Activated T-helper 1 cell treated with anti-CD3 and anti-CD28 coated beads, Interleukin-12 subunit alpha, Interleukin-12 subunit beta, Interleukin-2, Interleukin-4 antibody, amounts not matched to agents 30 ng/mL and 10 ng/mL and 1 ng/mL, durations not matched to agents 14 hours and 24 hours and 36 hours (primary cell): ENCODE measurements around the gene ZNF580. TPM values are rescaled to one million over a fixed set of nuclear protein-coding genes. Genes with fewer than 3 reads are reported as not detected.
A peak's percentile ranks its signal among the peaks of the same experiment; 100 is the strongest.

Experiments
- DNase-seq: peaks from one replicate; pipeline ENCODE4 v3.0.0; 2021; ENCODE audit warnings: low spot score
- H3K27ac Mint-ChIP-seq: one replicate; pipeline ENCODE4 v1.8.0; 2021; ENCODE audit warnings: mild to moderate bottlenecking, mixed read lengths
- H3K27me3 Mint-ChIP-seq: one replicate; pipeline ENCODE4 v1.8.0; 2022; ENCODE audit warnings: mild to moderate bottlenecking, moderate library complexity, mixed read lengths; ENCODE audit not compliant: insufficient read depth
- H3K36me3 Mint-ChIP-seq: one replicate; pipeline ENCODE4 v1.8.0; 2021; ENCODE audit warnings: low read depth, mixed read lengths
- H3K4me1 Mint-ChIP-seq: one replicate; pipeline ENCODE4 v1.8.0; 2021; ENCODE audit warnings: low read depth, mixed read lengths
- H3K4me3 Mint-ChIP-seq: one replicate; pipeline ENCODE4 v1.8.0; 2021; ENCODE audit warnings: mild to moderate bottlenecking, moderate library complexity, mixed read lengths
- H3K9me3 Mint-ChIP-seq: one replicate; pipeline ENCODE4 v1.8.0; 2021; ENCODE audit warnings: mixed read lengths
- intact Hi-C: fragments of 100-400 bp; cut with micrococcal nuclease; formaldehyde crosslinking; loops from one replicate; pipeline ENCODE4 v1.15.1; 2024
- total RNA-seq: library from RNA; stranded (reverse); gene quantifications from 2 replicates; pipeline ENCODE4 v1.2.3, GENCODE V29; 2022

Gene ZNF580
- 39.8 and 40.4 TPM in 2 replicates for total RNA-seq

- H3K27ac Mint-ChIP-seq, result peak within 1 kb of the TSS; percentile 99
- peaks cover 41% of the 10 kb centered on the region for H3K36me3 Mint-ChIP-seq
- intact Hi-C loops, result loop anchor here (2.0 to 10.0 kb wide), 6 partner anchors 14 to 1176 kb away; partner anchors contain the start of genes KMT5C, LENG9, PPP6R1 and UBE2S
- no peaks in the 10 kb centered on the region for H3K27me3 Mint-ChIP-seq
- H3K4me3 Mint-ChIP-seq, result peak within 1 kb of the TSS; percentile 100
- no peaks in the 10 kb centered on the region for H3K9me3 Mint-ChIP-seq
- peak; percentile 60 for DNase-seq
- peaks cover 57% of the 10 kb centered on the region for H3K4me1 Mint-ChIP-seq
Measured at GRCh38 chr19:55640577-55641425, at the start of gene ZNF580. ZNF580 (plus strand) TSS chr19:55641002; CDS start chr19:55642509, 1,507 bp downstream.

- no peak overlapping the region for H3K4me3 Mint-ChIP-seq
- intact Hi-C loops, result no loop called here
- peaks cover 26% of the 10 kb centered on the region for H3K36me3 Mint-ChIP-seq
- H3K27me3 Mint-ChIP-seq, result peaks cover 5% of the 10 kb centered on the region
- DNase-seq, result no peak
- H3K9me3 Mint-ChIP-seq, result no peaks in the 10 kb centered on the region
- H3K27ac Mint-ChIP-seq, result no peak overlapping the region
- peaks cover 7% of the 10 kb centered on the region for H3K4me1 Mint-ChIP-seq
Measured at GRCh38 chr19:55591555-55591954, 49.2 kb upstream of the ZNF580 start.

GRCh38 chr19:55592391-55593090 lies 48.3 kb upstream of the ZNF580 start:
- Mint-ChIP-seq H3K27me3 (no peaks in the 10 kb centered on the region), H3K27ac (no peak overlapping the region), H3K4me3 (no peak overlapping the region), H3K4me1 (peaks cover under 1% of the 10 kb centered on the region), H3K36me3 (peaks cover 31% of the 10 kb centered on the region), H3K9me3 (no peaks in the 10 kb centered on the region)
- no peak for DNase-seq
- intact Hi-C loops, result no loop called here

GRCh38 chr19:55593096-55593772 lies 47.6 kb upstream of the ZNF580 start:
- no peaks in the 10 kb centered on the region for H3K27me3 Mint-ChIP-seq
- no peak overlapping the region for H3K27ac Mint-ChIP-seq
- no peak for DNase-seq
- peaks cover 31% of the 10 kb centered on the region for H3K36me3 Mint-ChIP-seq
- H3K4me1 Mint-ChIP-seq, result no peaks in the 10 kb centered on the region
- no peaks in the 10 kb centered on the region for H3K9me3 Mint-ChIP-seq
- intact Hi-C loops, result no loop called here
- no peak overlapping the region for H3K4me3 Mint-ChIP-seq

GRCh38 chr19:55594996-55595545 lies 45.7 kb upstream of the ZNF580 start:
- Mint-ChIP-seq H3K4me1 (peaks cover 7% of the 10 kb centered on the region), H3K27me3 (no peaks in the 10 kb centered on the region), H3K27ac (no peak overlapping the region), H3K4me3 (no peak overlapping the region), H3K9me3 (no peaks in the 10 kb centered on the region), H3K36me3 (peaks cover 35% of the 10 kb centered on the region)
- no peak for DNase-seq
- intact Hi-C loops, result loop anchor here (5.0 kb wide), 1 partner anchor 1728 kb away; the partner anchor contains the start of gene MYADM

GRCh38 chr19:55596304-55596703 lies 44.5 kb upstream of the ZNF580 start:
- Mint-ChIP-seq H3K27ac (peak overlapping the region; percentile 38), H3K9me3 (no peaks in the 10 kb centered on the region), H3K27me3 (no peaks in the 10 kb centered on the region), H3K4me3 (no peak overlapping the region), H3K36me3 (peaks cover 33% of the 10 kb centered on the region), H3K4me1 (peaks cover 11% of the 10 kb centered on the region)
- intact Hi-C loops, result loop anchor here (5.0 kb wide), 1 partner anchor 1729 kb away; the partner anchor contains the start of gene MYADM
- no peak for DNase-seq

GRCh38 chr19:55597501-55597921 lies 43.3 kb upstream of the ZNF580 start:
- no peak overlapping the region for H3K4me3 Mint-ChIP-seq
- intact Hi-C loops, result loop anchor here (5.0 kb wide), 1 partner anchor 1730 kb away; the partner anchor contains the start of gene MYADM
- no peak for DNase-seq
- no peaks in the 10 kb centered on the region for H3K9me3 Mint-ChIP-seq
- H3K4me1 Mint-ChIP-seq, result peaks cover 17% of the 10 kb centered on the region
- no peak overlapping the region for H3K27ac Mint-ChIP-seq
- H3K27me3 Mint-ChIP-seq, result no peaks in the 10 kb centered on the region
- H3K36me3 Mint-ChIP-seq, result peaks cover 29% of the 10 kb centered on the region

- intact Hi-C loops, result loop anchor here (5.0 kb wide), 1 partner anchor 1731 kb away; the partner anchor contains the start of gene MYADM
- peak overlapping the region; percentile 5 for H3K27ac Mint-ChIP-seq
Measured at GRCh38 chr19:55598034-55598433, 42.8 kb upstream of the ZNF580 start.

GRCh38 chr19:55598719-55599467 lies 41.9 kb upstream of the ZNF580 start:
- peak overlapping the region; percentile 93 for H3K4me3 Mint-ChIP-seq
- H3K4me1 Mint-ChIP-seq, result peaks cover 24% of the 10 kb centered on the region
- no peaks in the 10 kb centered on the region for H3K27me3 Mint-ChIP-seq
- H3K9me3 Mint-ChIP-seq, result no peaks in the 10 kb centered on the region
- intact Hi-C loops, result loop anchor here (1.0 to 5.0 kb wide), 15 partner anchors 12 to 1732 kb away; partner anchors contain the start of genes HSPBP1, ISOC2, KMT5C and MYADM
- H3K36me3 Mint-ChIP-seq, result peaks cover 34% of the 10 kb centered on the region
- peak; percentile 94 for DNase-seq
- H3K27ac Mint-ChIP-seq, result peak overlapping the region; percentile 98

More at GRCh38 chr19:55598034-55598433, 42.8 kb upstream of the ZNF580 start:
- H3K4me3 Mint-ChIP-seq, result no peak overlapping the region
- no peak for DNase-seq
- H3K9me3 Mint-ChIP-seq, result no peaks in the 10 kb centered on the region
- H3K36me3 Mint-ChIP-seq, result peaks cover 29% of the 10 kb centered on the region
- H3K4me1 Mint-ChIP-seq, result peaks cover 17% of the 10 kb centered on the region
- H3K27me3 Mint-ChIP-seq, result no peaks in the 10 kb centered on the region

GRCh38 chr19:55599468-55599841 lies 41.3 kb upstream of the ZNF580 start, which contains the start of gene FIZ1:
FIZ1 (minus strand) TSS chr19:55599517; CDS start chr19:55597865, 1,652 bp downstream.
- intact Hi-C loops, result loop anchor here (1.0 to 5.0 kb wide), 15 partner anchors 12 to 1732 kb away; partner anchors contain the start of genes HSPBP1, ISOC2, KMT5C and MYADM
- DNase-seq, result peak; percentile 95
- peak within 1 kb of the TSS; percentile 93 for H3K4me3 Mint-ChIP-seq
- H3K9me3 Mint-ChIP-seq, result no peaks in the 10 kb centered on the region
- peaks cover 26% of the 10 kb centered on the region for H3K4me1 Mint-ChIP-seq
- H3K36me3 Mint-ChIP-seq, result peaks cover 34% of the 10 kb centered on the region
- H3K27ac Mint-ChIP-seq, result peak within 1 kb of the TSS; percentile 98
- H3K27me3 Mint-ChIP-seq, result no peaks in the 10 kb centered on the region

- peak; percentile 84 for DNase-seq
- Mint-ChIP-seq H3K4me3 (peak within 1 kb of the TSS; percentile 93), H3K4me1 (peaks cover 31% of the 10 kb centered on the region), H3K9me3 (no peaks in the 10 kb centered on the region), H3K36me3 (peaks cover 29% of the 10 kb centered on the region), H3K27ac (peak within 1 kb of the TSS; percentile 98), H3K27me3 (no peaks in the 10 kb centered on the region)
- intact Hi-C loops, result loop anchor here (1.0 to 5.0 kb wide), 15 partner anchors 13 to 1733 kb away; partner anchors contain the start of genes HSPBP1, ISOC2, KMT5C and MYADM
Measured at GRCh38 chr19:55599842-55600661, 40.8 kb upstream of the ZNF580 start, which contains the start of gene ZNF524. ZNF524 (plus strand) TSS chr19:55600288; CDS start chr19:55602113, 1,825 bp downstream.
